CD4-positive, CD25-positive, alpha-beta regulatory T cell (primary cell): ENCODE measurements around the gene LRRTM4. TPM values are rescaled to one million over a fixed set of nuclear protein-coding genes. Genes with fewer than 3 reads are reported as not detected.

ENCODE experiments used
- ATAC-seq, 2 donors: fragments of 150-1000 bp; cut with Tn5 transposase; one replicate each; pipeline ENCODE4 v1.10.0; 2021; ENCODE audit warnings: low read depth in 2 of 2, moderate number of reproducible peaks in 2 of 2, moderate library complexity in 1 of 2
- DNase-seq, 3 donors: peaks; one replicate each; pipeline versions ENCODE4 v3.0.0 to v3.0.0-alpha.2; 2012 to 2022; ENCODE audit warnings: mixed read lengths in 1 of 3
- H3K27ac ChIP-seq: one replicate; pipeline ENCODE4 v1.7.0; 2013; ENCODE audit warnings: mild to moderate bottlenecking, low read length; ENCODE audit not compliant: insufficient read depth, poor library complexity, severe bottlenecking
- H3K27me3 ChIP-seq: one replicate; pipeline ENCODE4 v1.7.0; 2013; ENCODE audit warnings: low read length; ENCODE audit not compliant: control insufficient read depth, insufficient read depth
- H3K36me3 ChIP-seq: one replicate; pipeline ENCODE4 v1.7.0; 2013; ENCODE audit warnings: mild to moderate bottlenecking, low read length, moderate library complexity; ENCODE audit not compliant: control insufficient read depth, insufficient read depth
- H3K4me1 ChIP-seq: 2 replicates; pipeline ENCODE4 v1.7.0; 2013; ENCODE audit warnings: mild to moderate bottlenecking, low read length; ENCODE audit not compliant: insufficient read depth, control insufficient read depth, poor library complexity, severe bottlenecking
- H3K4me3 ChIP-seq: one replicate; pipeline ENCODE4 v1.7.0; 2013; ENCODE audit warnings: low read depth, mild to moderate bottlenecking, low read length, moderate library complexity
- H3K9me3 ChIP-seq, 2 experiments: 1 replicate in 1 of 2; 2 replicates in 1 of 2; pipeline ENCODE4 v1.7.0; 2013; ENCODE audit warnings: low read length in 2 of 2, mild to moderate bottlenecking in 1 of 2, moderate library complexity in 1 of 2; ENCODE audit not compliant: control insufficient read depth in 2 of 2
- H3K27ac Mint-ChIP-seq, 3 donors: one replicate each; pipeline ENCODE4 v1.8.0; 2020 to 2022; ENCODE audit warnings: mild to moderate bottlenecking in 3 of 3, mixed read lengths in 3 of 3, moderate library complexity in 2 of 3
- H3K27me3 Mint-ChIP-seq: one replicate; pipeline ENCODE4 v1.8.0; 2022; ENCODE audit warnings: mild to moderate bottlenecking, mixed read lengths
- H3K36me3 Mint-ChIP-seq: one replicate; pipeline ENCODE4 v1.8.0; 2020; ENCODE audit warnings: mixed read lengths
- H3K4me1 Mint-ChIP-seq, 4 donors: one replicate each; pipeline ENCODE4 v1.8.0; 2020 to 2022; ENCODE audit warnings: mixed read lengths in 4 of 4, mild to moderate bottlenecking in 1 of 4
- H3K4me3 Mint-ChIP-seq, 4 donors: one replicate each; pipeline ENCODE4 v1.8.0; 2020 to 2022; ENCODE audit warnings: mild to moderate bottlenecking in 4 of 4, mixed read lengths in 4 of 4, moderate library complexity in 3 of 4
- H3K9me3 Mint-ChIP-seq, 7 donors: one replicate each; pipeline ENCODE4 v1.8.0; 2020 to 2022; ENCODE audit warnings: mixed read lengths in 7 of 7, mild to moderate bottlenecking in 3 of 7, moderate library complexity in 2 of 7
- polyA plus RNA-seq, 4 donors: library from polyadenylated mRNA; unstranded; fragments of 300-500 nt; fragmentation: Illumina TruSeq; gene quantifications; one replicate each; pipeline ENCODE4 v1.2.3, GENCODE V29; 2021
- total RNA-seq: library from RNA; stranded (reverse); gene quantifications from one replicate; pipeline ENCODE4 v1.2.3, GENCODE V29; 2022

Gene LRRTM4
- total RNA-seq (not detected), polyA plus RNA-seq (not detected)

GRCh38 chr2:77521931-77522470 is at the start of gene LRRTM4:
TSS of gene LRRTM4 (minus strand) at chr2:77522376.
- Mint-ChIP-seq H3K27ac (no peak within 1 kb of the TSS), H3K36me3 (no peaks in the 10 kb centered on the region), H3K9me3 (peaks cover 0 to 11% (median 7%) of the 10 kb centered on the region in 7 donors), H3K27me3 (no peaks in the 10 kb centered on the region), H3K4me3 (no peak within 1 kb of the TSS), H3K4me1 (no peaks in the 10 kb centered on the region)
- no peak within 1 kb of the TSS for H3K4me3 ChIP-seq
- DNase-seq (no peak), ATAC-seq (no peak)
- H3K4me1 ChIP-seq: no peaks in the 10 kb centered on the region
- H3K27me3 ChIP-seq: no peaks in the 10 kb centered on the region
- H3K36me3 ChIP-seq: no peaks in the 10 kb centered on the region
- H3K27ac ChIP-seq: no peak within 1 kb of the TSS
- peaks cover 0 to 16% of the 10 kb centered on the region in 2 experiments for H3K9me3 ChIP-seq

DNA sequence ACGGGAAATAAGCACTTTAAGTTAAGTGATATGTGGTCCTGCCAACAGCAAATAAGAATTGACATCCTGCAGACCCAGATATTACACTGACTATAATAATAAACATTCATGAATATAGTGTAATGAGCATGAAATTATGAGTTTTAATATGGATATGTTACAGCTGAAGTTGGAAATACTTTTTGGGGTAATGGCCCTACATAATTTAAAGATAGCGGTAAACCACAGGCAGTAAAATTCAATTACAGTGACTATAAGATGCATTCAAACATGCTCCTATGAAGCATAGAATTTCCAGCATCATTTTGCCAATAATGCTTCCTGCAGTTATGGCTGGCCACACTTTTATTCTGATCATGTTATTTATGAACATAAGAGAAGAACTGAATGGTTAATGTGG is 49.4 kb upstream of the LRRTM4 start:
- Mint-ChIP-seq H3K27me3 (no peaks in the 10 kb centered on the region), H3K4me3 (no peak overlapping the region), H3K27ac (no peak overlapping the region), H3K4me1 (no peaks in the 10 kb centered on the region), H3K36me3 (no peaks in the 10 kb centered on the region), H3K9me3 (peaks cover 2 to 27% (median 6%) of the 10 kb centered on the region in 7 donors)
- no peaks in the 10 kb centered on the region for H3K27me3 ChIP-seq
- no peak overlapping the region for H3K4me3 ChIP-seq
- DNase-seq (no peak), ATAC-seq (no peak)
- peaks cover 0 to 6% of the 10 kb centered on the region in 2 experiments for H3K9me3 ChIP-seq
- H3K27ac ChIP-seq: no peak overlapping the region
- H3K4me1 ChIP-seq: no peaks in the 10 kb centered on the region
- no peaks in the 10 kb centered on the region for H3K36me3 ChIP-seq

- Mint-ChIP-seq H3K36me3 (no peaks in the 10 kb centered on the region), H3K9me3 (peaks cover 2 to 36% (median 6%) of the 10 kb centered on the region in 7 donors), H3K4me1 (no peaks in the 10 kb centered on the region), H3K27me3 (no peaks in the 10 kb centered on the region), H3K4me3 (no peak overlapping the region), H3K27ac (no peak overlapping the region)
- Histone ChIP-seq H3K4me3 (no peak overlapping the region), H3K27ac (no peak overlapping the region), H3K4me1 (no peaks in the 10 kb centered on the region), H3K9me3 (peaks cover 0 to 5% of the 10 kb centered on the region in 2 experiments), H3K36me3 (no peaks in the 10 kb centered on the region), H3K27me3 (no peaks in the 10 kb centered on the region)
- ATAC-seq: no peak
- DNase-seq: no peak
Measured at GRCh38 chr2:77567723-77568122, 45.5 kb upstream of the LRRTM4 start.

DNA sequence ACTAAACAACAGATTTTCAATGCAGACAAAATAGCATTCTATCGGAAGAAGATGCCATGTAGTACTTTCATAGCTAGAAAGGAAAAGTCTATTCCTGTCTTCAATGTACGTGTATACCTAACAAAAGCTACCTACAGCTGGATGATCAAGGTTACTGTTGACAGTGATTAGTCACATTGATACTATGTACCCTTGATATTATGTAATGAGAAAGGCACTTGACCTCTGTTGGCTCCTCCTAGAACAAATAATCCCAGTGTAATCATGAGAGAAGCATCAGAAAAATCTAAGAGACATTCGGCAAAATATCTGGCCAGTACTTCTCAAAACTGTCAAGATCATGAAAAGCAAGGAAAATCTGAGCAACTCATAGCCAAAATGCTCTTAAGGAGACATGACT is 44.4 kb upstream of the LRRTM4 start:
- H3K4me3 ChIP-seq: no peak overlapping the region
- no peak for ATAC-seq
- H3K27me3 ChIP-seq: no peaks in the 10 kb centered on the region
- no peaks in the 10 kb centered on the region for H3K36me3 ChIP-seq
- Mint-ChIP-seq H3K4me3 (no peak overlapping the region), H3K36me3 (no peaks in the 10 kb centered on the region), H3K27me3 (no peaks in the 10 kb centered on the region), H3K9me3 (peaks cover 0 to 29% (median 4%) of the 10 kb centered on the region in 7 donors), H3K27ac (no peak overlapping the region), H3K4me1 (no peaks in the 10 kb centered on the region)
- H3K9me3 ChIP-seq: peaks cover 0 to 2% of the 10 kb centered on the region in 2 experiments
- H3K27ac ChIP-seq: no peak overlapping the region
- no peak for DNase-seq
- H3K4me1 ChIP-seq: no peaks in the 10 kb centered on the region

GRCh38 chr2:77566131-77566530 is 44.0 kb upstream of the LRRTM4 start:
- Histone ChIP-seq H3K27ac (no peak overlapping the region), H3K9me3 (peaks cover 0 to 2% of the 10 kb centered on the region in 2 experiments), H3K36me3 (no peaks in the 10 kb centered on the region), H3K27me3 (no peaks in the 10 kb centered on the region), H3K4me3 (no peak overlapping the region), H3K4me1 (no peaks in the 10 kb centered on the region)
- Mint-ChIP-seq H3K27me3 (no peaks in the 10 kb centered on the region), H3K36me3 (no peaks in the 10 kb centered on the region), H3K27ac (no peak overlapping the region), H3K4me1 (no peaks in the 10 kb centered on the region), H3K9me3 (peaks cover 0 to 25% (median 4%) of the 10 kb centered on the region in 7 donors), H3K4me3 (no peak overlapping the region)
- ATAC-seq (no peak), DNase-seq (no peak)

- ATAC-seq: no peak
- no peaks in the 10 kb centered on the region for H3K36me3 Mint-ChIP-seq
- no peak overlapping the region for H3K4me3 Mint-ChIP-seq
- H3K27ac Mint-ChIP-seq: no peak overlapping the region
- Histone ChIP-seq H3K27me3 (no peaks in the 10 kb centered on the region), H3K4me1 (no peaks in the 10 kb centered on the region), H3K27ac (no peak overlapping the region), H3K36me3 (no peaks in the 10 kb centered on the region), H3K9me3 (no peaks in the 10 kb centered on the region), H3K4me3 (no peak overlapping the region)
- no peak for DNase-seq
- H3K9me3 Mint-ChIP-seq: peaks cover 1 to 31% (median 11%) of the 10 kb centered on the region in 7 donors
- H3K27me3 Mint-ChIP-seq: no peaks in the 10 kb centered on the region
- H3K4me1 Mint-ChIP-seq: no peaks in the 10 kb centered on the region
Measured at GRCh38 chr2:77552956-77553355, 30.8 kb upstream of the LRRTM4 start.

DNA sequence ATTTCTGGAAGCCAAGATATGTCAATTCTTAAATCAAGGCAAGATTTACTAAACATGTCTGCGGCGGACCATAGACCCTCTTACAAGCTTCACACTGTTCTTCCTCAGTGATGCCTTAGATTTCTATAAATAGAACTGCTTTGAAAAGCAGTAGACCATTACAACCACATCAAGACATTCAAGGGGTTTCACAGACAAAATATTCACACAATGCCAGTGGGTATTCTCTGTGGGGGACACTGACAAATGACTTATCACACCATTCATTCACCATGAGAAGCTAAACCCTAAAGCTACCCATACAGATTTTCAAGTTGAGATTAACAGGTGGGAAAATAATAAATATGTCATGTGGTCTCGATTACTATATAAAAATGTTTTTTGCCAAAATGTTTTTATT is 15.9 kb upstream of the LRRTM4 start:
- no peaks in the 10 kb centered on the region for H3K36me3 Mint-ChIP-seq
- ATAC-seq (no peak), DNase-seq (no peak)
- no peaks in the 10 kb centered on the region for H3K4me1 Mint-ChIP-seq
- H3K27me3 Mint-ChIP-seq: no peaks in the 10 kb centered on the region
- H3K27ac ChIP-seq: no peak overlapping the region
- H3K4me3 Mint-ChIP-seq: no peak overlapping the region
- H3K9me3 ChIP-seq: no peaks in the 10 kb centered on the region
- no peaks in the 10 kb centered on the region for H3K27me3 ChIP-seq
- no peaks in the 10 kb centered on the region for H3K4me1 ChIP-seq
- peaks cover 4 to 32% (median 8%) of the 10 kb centered on the region in 7 donors for H3K9me3 Mint-ChIP-seq
- H3K27ac Mint-ChIP-seq: no peak overlapping the region
- no peak overlapping the region for H3K4me3 ChIP-seq
- H3K36me3 ChIP-seq: no peaks in the 10 kb centered on the region

DNA sequence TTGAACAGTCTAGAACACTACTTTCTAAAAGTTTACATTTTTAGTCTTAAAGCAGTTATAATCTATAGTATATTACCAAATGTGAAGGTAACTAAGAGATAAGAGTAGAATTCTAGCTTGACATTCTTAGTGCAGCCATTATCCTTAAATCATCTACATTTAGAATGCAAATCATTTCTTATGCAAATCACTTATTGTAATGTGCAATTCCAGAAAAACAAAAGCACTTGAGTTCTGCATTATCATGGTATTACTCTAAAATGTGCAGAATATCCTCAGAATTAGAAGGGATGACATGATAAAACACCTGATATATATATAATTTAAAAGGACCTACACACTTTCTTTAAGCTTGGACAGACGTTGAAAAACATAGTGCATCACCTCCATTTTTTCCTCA is 712 bp upstream of the LRRTM4 start:
- no peaks in the 10 kb centered on the region for H3K27me3 ChIP-seq
- H3K4me3 ChIP-seq: no peak overlapping the region
- peaks cover 0 to 16% of the 10 kb centered on the region in 2 experiments for H3K9me3 ChIP-seq
- H3K9me3 Mint-ChIP-seq: peaks cover 0 to 10% (median 6%) of the 10 kb centered on the region in 7 donors
- H3K36me3 Mint-ChIP-seq: no peaks in the 10 kb centered on the region
- no peaks in the 10 kb centered on the region for H3K4me1 Mint-ChIP-seq
- DNase-seq (no peak), ATAC-seq (no peak)
- no peak overlapping the region for H3K27ac ChIP-seq
- H3K4me3 Mint-ChIP-seq: no peak overlapping the region
- no peaks in the 10 kb centered on the region for H3K27me3 Mint-ChIP-seq
- no peaks in the 10 kb centered on the region for H3K4me1 ChIP-seq
- H3K36me3 ChIP-seq: no peaks in the 10 kb centered on the region
- no peak overlapping the region for H3K27ac Mint-ChIP-seq
